HEK293 (cell line): ENCODE data around the gene CYB5D1.

Source experiments
- FEZF1 ChIP-seq: fragments of 450-650 bp; formaldehyde crosslinking; IDR thresholded peaks from 2 replicates; pipeline ENCODE4 v1.5.1; 2016; ENCODE audit warnings: missing biosample characterization, missing genetic modification characterization
- KLF1 ChIP-seq: fragments of 450-650 bp; formaldehyde crosslinking; IDR thresholded peaks from 2 replicates; pipeline ENCODE4 v1.5.1; 2016; ENCODE audit warnings: missing biosample characterization, missing genetic modification characterization
- KLF8 ChIP-seq: fragments of 450-650 bp; formaldehyde crosslinking; IDR thresholded peaks from 2 replicates; pipeline ENCODE4 v1.5.1; 2016; ENCODE audit warnings: missing biosample characterization, missing genetic modification characterization
- SETDB1 ChIP-seq: IDR thresholded peaks from one replicate; pipeline ENCODE4 v1.6.1; 2017; ENCODE audit warnings: mild to moderate bottlenecking, low read length, moderate library complexity, mixed read lengths; ENCODE audit not compliant: insufficient read length
- SP2 ChIP-seq: fragments of 450-650 bp; formaldehyde crosslinking; IDR thresholded peaks from 2 replicates; pipeline ENCODE4 v1.5.1; 2016; ENCODE audit warnings: missing biosample characterization, missing genetic modification characterization
- SP3 ChIP-seq: fragments of 450-650 bp; formaldehyde crosslinking; IDR thresholded peaks from 2 replicates; pipeline ENCODE4 v1.5.1; 2016; ENCODE audit warnings: missing biosample characterization, missing genetic modification characterization
- WT1 ChIP-seq: fragments of 450-650 bp; formaldehyde crosslinking; IDR thresholded peaks from 2 replicates; pipeline ENCODE4 v1.5.1; 2016; ENCODE audit warnings: missing biosample characterization, missing genetic modification characterization
- ZBTB1 ChIP-seq: fragments of 450-650 bp; formaldehyde crosslinking; IDR thresholded peaks from 2 replicates; pipeline ENCODE4 v1.5.1; 2016; ENCODE audit warnings: missing biosample characterization, missing genetic modification characterization
- ZBTB20 ChIP-seq: fragments of 450-650 bp; formaldehyde crosslinking; IDR thresholded peaks from 2 replicates; pipeline ENCODE4 v1.5.1; 2016; ENCODE audit warnings: missing biosample characterization, missing genetic modification characterization
- ZBTB26 ChIP-seq: fragments of 450-650 bp; formaldehyde crosslinking; optimal IDR thresholded peaks from 2 replicates; pipeline ENCODE3; 2016; ENCODE audit warnings: missing biosample characterization, mild to moderate bottlenecking, missing genetic modification characterization
- ZBTB7A ChIP-seq: fragments of 450-650 bp; formaldehyde crosslinking; IDR thresholded peaks from 2 replicates; pipeline ENCODE4 v1.5.1; 2016; ENCODE audit warnings: low read depth, missing biosample characterization, missing genetic modification characterization
- ZBTB8A ChIP-seq: fragments of 450-650 bp; formaldehyde crosslinking; IDR thresholded peaks from 2 replicates; pipeline ENCODE4 v1.5.1; 2016; ENCODE audit warnings: missing biosample characterization, missing genetic modification characterization
- ZFHX2 ChIP-seq: fragments of 450-650 bp; formaldehyde crosslinking; conservative IDR thresholded peaks from 2 replicates; pipeline ENCODE4 v1.5.1; 2016; ENCODE audit warnings: missing biosample characterization, missing genetic modification characterization
- ZNF138 ChIP-seq: fragments of 450-650 bp; formaldehyde crosslinking; IDR thresholded peaks from 2 replicates; pipeline ENCODE4 v1.5.1; 2016; ENCODE audit warnings: missing biosample characterization, missing genetic modification characterization, borderline replicate concordance
- ZNF140 ChIP-seq: fragments of 450-650 bp; formaldehyde crosslinking; IDR thresholded peaks from 2 replicates; pipeline ENCODE4 v1.5.1; 2016; ENCODE audit warnings: missing biosample characterization, missing genetic modification characterization
- ZNF146 ChIP-seq: fragments of 450-650 bp; formaldehyde crosslinking; IDR thresholded peaks from 2 replicates; pipeline ENCODE4 v1.5.1; 2016; ENCODE audit warnings: missing biosample characterization, missing genetic modification characterization
- ZNF214 ChIP-seq: fragments of 450-650 bp; formaldehyde crosslinking; IDR thresholded peaks from 2 replicates; pipeline ENCODE4 v1.5.1; 2017; ENCODE audit warnings: missing biosample characterization, mild to moderate bottlenecking, missing genetic modification characterization, borderline replicate concordance
- ZNF24 ChIP-seq: fragments of 450-650 bp; formaldehyde crosslinking; IDR thresholded peaks from 2 replicates; pipeline ENCODE4 v1.5.1; 2016; ENCODE audit warnings: missing biosample characterization, missing genetic modification characterization
- ZNF274 ChIP-seq, 2 experiments: fragments of 200-500 bp in 1 of 2; fragments of 450-650 bp in 1 of 2; sonication (Bioruptor generic) in 1 of 2; formaldehyde crosslinking in 1 of 2; IDR thresholded peaks; 2 replicates each; pipeline versions ENCODE4 v1.5.1 to v1.6.1; 2014 to 2016; ENCODE audit warnings: borderline replicate concordance in 1 of 2, inconsistent platforms in 1 of 2, low read length in 1 of 2, missing biosample characterization in 1 of 2, missing genetic modification characterization in 1 of 2
- ZNF280D ChIP-seq: fragments of 450-650 bp; formaldehyde crosslinking; IDR thresholded peaks from 2 replicates; pipeline ENCODE4 v1.5.1; 2016; ENCODE audit warnings: missing biosample characterization, missing genetic modification characterization
- ZNF292 ChIP-seq: fragments of 450-650 bp; formaldehyde crosslinking; IDR thresholded peaks from 2 replicates; pipeline ENCODE4 v1.5.1; 2016; ENCODE audit warnings: low read depth, missing biosample characterization, missing genetic modification characterization, borderline replicate concordance
- ZNF335 ChIP-seq: fragments of 450-650 bp; formaldehyde crosslinking; conservative IDR thresholded peaks from 2 replicates; pipeline ENCODE4 v1.5.1; 2016; ENCODE audit warnings: missing biosample characterization, missing genetic modification characterization
- ZNF416 ChIP-seq: fragments of 450-650 bp; formaldehyde crosslinking; IDR thresholded peaks from 2 replicates; pipeline ENCODE4 v1.5.1; 2016; ENCODE audit warnings: missing biosample characterization, missing genetic modification characterization
- ZNF510 ChIP-seq: fragments of 450-650 bp; formaldehyde crosslinking; IDR thresholded peaks from 2 replicates; pipeline ENCODE4 v1.5.1; 2018; ENCODE audit warnings: mild to moderate bottlenecking, missing genetic modification characterization, missing biosample characterization; ENCODE audit not compliant: insufficient replicate concordance
- ZNF561 ChIP-seq: fragments of 450-650 bp; IDR thresholded peaks from 2 replicates; pipeline ENCODE4 v1.5.1; 2018; ENCODE audit warnings: missing biosample characterization, missing genetic modification characterization, borderline replicate concordance
- ZNF621 ChIP-seq: fragments of 450-650 bp; formaldehyde crosslinking; IDR thresholded peaks from 2 replicates; pipeline ENCODE4 v1.5.1; 2017; ENCODE audit warnings: missing biosample characterization, missing genetic modification characterization
- ZNF629 ChIP-seq: fragments of 450-650 bp; formaldehyde crosslinking; IDR thresholded peaks from 2 replicates; pipeline ENCODE4 v1.5.1; 2017; ENCODE audit warnings: missing biosample characterization, missing genetic modification characterization
- ZNF660 ChIP-seq: fragments of 450-650 bp; IDR thresholded peaks from 2 replicates; pipeline ENCODE4 v1.5.1; 2018; ENCODE audit warnings: missing biosample characterization, mild to moderate bottlenecking, missing genetic modification characterization
- ZNF707 ChIP-seq: fragments of 450-650 bp; formaldehyde crosslinking; IDR thresholded peaks from 2 replicates; pipeline ENCODE4 v1.5.1; 2016; ENCODE audit warnings: missing biosample characterization, missing genetic modification characterization
- ZNF837 ChIP-seq: fragments of 450-650 bp; formaldehyde crosslinking; IDR thresholded peaks from 2 replicates; pipeline ENCODE4 v1.5.1; 2016; ENCODE audit warnings: missing biosample characterization, missing genetic modification characterization
- ZSCAN16 ChIP-seq: fragments of 450-650 bp; formaldehyde crosslinking; IDR thresholded peaks from 2 replicates; pipeline ENCODE4 v1.5.1; 2016; ENCODE audit warnings: missing biosample characterization, missing genetic modification characterization
- ZSCAN4 ChIP-seq: fragments of 450-650 bp; formaldehyde crosslinking; IDR thresholded peaks from 2 replicates; pipeline ENCODE4 v1.5.1; 2017; ENCODE audit warnings: missing biosample characterization, missing genetic modification characterization
- TF ChIP-seq, protein P1 (sequence below): fragments of 450-650 bp; formaldehyde crosslinking; IDR thresholded peaks from 2 replicates; pipeline ENCODE4 v1.5.1; 2017; ENCODE audit warnings: missing biosample characterization, missing genetic modification characterization
- TF ChIP-seq, protein P2 (sequence below): fragments of 450-650 bp; formaldehyde crosslinking; IDR thresholded peaks from 2 replicates; pipeline ENCODE4 v1.5.1; 2016; ENCODE audit warnings: missing biosample characterization, missing genetic modification characterization

CYB5D1 gene

GRCh38 chr17:7841915-7842379 lies 15.9 kb upstream of the CYB5D1 start (continued):
- TF ChIP-seq, protein P1, sequence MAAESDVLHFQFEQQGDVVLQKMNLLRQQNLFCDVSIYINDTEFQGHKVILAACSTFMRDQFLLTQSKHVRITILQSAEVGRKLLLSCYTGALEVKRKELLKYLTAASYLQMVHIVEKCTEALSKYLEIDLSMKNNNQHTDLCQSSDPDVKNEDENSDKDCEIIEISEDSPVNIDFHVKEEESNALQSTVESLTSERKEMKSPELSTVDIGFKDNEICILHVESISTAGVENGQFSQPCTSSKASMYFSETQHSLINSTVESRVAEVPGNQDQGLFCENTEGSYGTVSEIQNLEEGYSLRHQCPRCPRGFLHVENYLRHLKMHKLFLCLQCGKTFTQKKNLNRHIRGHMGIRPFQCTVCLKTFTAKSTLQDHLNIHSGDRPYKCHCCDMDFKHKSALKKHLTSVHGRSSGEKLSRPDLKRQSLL (tag by site-specific recombination), result peak; percentile 11; the same call in 1 of the 2 replicates
- no peak for TF ChIP-seq ZNF621
- peak; percentile 68 for TF ChIP-seq ZBTB8A (tag by site-specific recombination)
- no peak for TF ChIP-seq ZNF707 (tag by site-specific recombination)
- TF ChIP-seq ZNF660, result peak; percentile 70
- peak; percentile 40; the same call in 1 of the 2 replicates for TF ChIP-seq ZNF629
- TF ChIP-seq ZSCAN16 (tag by site-specific recombination), result no peak
- peak; percentile 96 for TF ChIP-seq ZBTB20 (tag by site-specific recombination)
- TF ChIP-seq KLF8, result peak; percentile 7
- no peak for TF ChIP-seq ZNF138 (tag by site-specific recombination)
- TF ChIP-seq ZNF416 (tag by site-specific recombination), result no peak
- peak; percentile 86 for TF ChIP-seq ZBTB26 (tag by site-specific recombination)
- TF ChIP-seq ZNF335, result peak; percentile 94
- no peak for TF ChIP-seq ZNF510
- no peak for TF ChIP-seq ZNF274 (IDR thresholded peaks at IDR 0.05; ENCODE audit: low read length)
- TF ChIP-seq ZNF274 (tag by site-specific recombination; IDR thresholded peaks at IDR 0.05; ENCODE audit: borderline replicate concordance), result no peak
- peak; percentile 61; the same call in 1 of the 2 replicates for TF ChIP-seq WT1 (tag by site-specific recombination)
- peak; percentile 55 for TF ChIP-seq SP2 (tag by site-specific recombination)
- TF ChIP-seq FEZF1 (tag by site-specific recombination), result no peak; the same call in 1 of the 2 replicates
- peak; percentile 67; the same call in 1 of the 2 replicates for TF ChIP-seq ZBTB7A (tag by site-specific recombination)
- TF ChIP-seq ZNF837 (tag by site-specific recombination), result no peak
- TF ChIP-seq KLF1 (tag by site-specific recombination), result no peak
- TF ChIP-seq SP3 (tag by site-specific recombination), result peak; percentile 65
- TF ChIP-seq ZBTB1 (tag by site-specific recombination), result peak; percentile 44; the same call in 1 of the 2 replicates
- no peak for TF ChIP-seq ZNF280D
- TF ChIP-seq ZNF24 (tag by site-specific recombination), result no peak
- TF ChIP-seq SETDB1, result no peak
- TF ChIP-seq, protein P2, sequence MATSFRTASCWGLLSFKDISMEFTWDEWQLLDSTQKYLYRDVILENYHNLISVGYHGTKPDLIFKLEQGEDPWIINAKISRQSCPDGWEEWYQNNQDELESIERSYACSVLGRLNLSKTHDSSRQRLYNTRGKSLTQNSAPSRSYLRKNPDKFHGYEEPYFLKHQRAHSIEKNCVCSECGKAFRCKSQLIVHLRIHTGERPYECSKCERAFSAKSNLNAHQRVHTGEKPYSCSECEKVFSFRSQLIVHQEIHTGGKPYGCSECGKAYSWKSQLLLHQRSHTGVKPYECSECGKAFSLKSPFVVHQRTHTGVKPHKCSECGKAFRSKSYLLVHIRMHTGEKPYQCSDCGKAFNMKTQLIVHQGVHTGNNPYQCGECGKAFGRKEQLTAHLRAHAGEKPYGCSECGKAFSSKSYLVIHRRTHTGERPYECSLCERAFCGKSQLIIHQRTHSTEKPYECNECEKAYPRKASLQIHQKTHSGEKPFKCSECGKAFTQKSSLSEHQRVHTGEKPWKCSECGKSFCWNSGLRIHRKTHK, result no peak
- no peak for TF ChIP-seq ZNF140
- no peak for TF ChIP-seq ZNF292 (tag by site-specific recombination)
- peak; percentile 2; the same call in 1 of the 2 replicates for TF ChIP-seq ZNF146 (tag by site-specific recombination)
- TF ChIP-seq ZFHX2 (tag by site-specific recombination), result peak; percentile 72
- TF ChIP-seq ZNF561 (tag by site-specific recombination), result 0 out of 2 replicates have a peak, but pooled peaks have one; percentile 52
- no peak for TF ChIP-seq ZNF214 (tag by site-specific recombination)
- no peak for TF ChIP-seq ZSCAN4 (tag by site-specific recombination)
